ENCODE measurements around the gene ABI3.

Gene ABI3

GRCh38 chr17:49180303-49180702 is 30.2 kb upstream of the ABI3 start:
- TF ChIP-seq POLR2AphosphoS5 (IDR thresholded peaks at IDR 0.05; ENCODE audit: low read depth, low read length): no peak
- no peak for TF ChIP-seq SIN3A (IDR thresholded peaks at IDR 0.05; ENCODE audit: borderline replicate concordance, insufficient read depth, low read length)
- TF ChIP-seq REST (IDR thresholded peaks at IDR 0.05; ENCODE audit: insufficient read depth in 1 of 2, low read depth in 2 of 2, low read length in 2 of 2): peak in 1 of 2 experiments; percentile 10; a peak in 1 of 4 replicates
- TF ChIP-seq FOXP2 (optimal IDR thresholded peaks at IDR 0.05; ENCODE audit: borderline replicate concordance, extremely low read depth, extremely low read length, insufficient read depth): no peak

- no peak for TF ChIP-seq SIN3A (IDR thresholded peaks at IDR 0.05; ENCODE audit: borderline replicate concordance, insufficient read depth, low read length)
- no peak for TF ChIP-seq FOXP2 (optimal IDR thresholded peaks at IDR 0.05; ENCODE audit: borderline replicate concordance, extremely low read depth, extremely low read length, insufficient read depth)
- TF ChIP-seq TAF1 (IDR thresholded peaks at IDR 0.05; ENCODE audit: borderline replicate concordance, insufficient read depth, low read length): no peak
- TF ChIP-seq POLR2AphosphoS5 (IDR thresholded peaks at IDR 0.05; ENCODE audit: low read depth, low read length): no peak
- no peak for TF ChIP-seq REST (IDR thresholded peaks at IDR 0.05; ENCODE audit: insufficient read depth in 1 of 2, low read depth in 2 of 2, low read length in 2 of 2)
Measured at GRCh38 chr17:49180998-49181635, 29.4 kb upstream of the ABI3 start.

- TF ChIP-seq FOXP2 (optimal IDR thresholded peaks at IDR 0.05; ENCODE audit: borderline replicate concordance, extremely low read depth, extremely low read length, insufficient read depth) (no peak), REST (IDR thresholded peaks at IDR 0.05; ENCODE audit: insufficient read depth in 1 of 2, low read depth in 2 of 2, low read length in 2 of 2) (no peak), POLR2AphosphoS5 (IDR thresholded peaks at IDR 0.05; ENCODE audit: low read depth, low read length) (no peak), TAF1 (IDR thresholded peaks at IDR 0.05; ENCODE audit: borderline replicate concordance, insufficient read depth, low read length) (no peak), SIN3A (IDR thresholded peaks at IDR 0.05; ENCODE audit: borderline replicate concordance, insufficient read depth, low read length) (no peak)
Measured at GRCh38 chr17:49183341-49183740, 27.2 kb upstream of the ABI3 start.

- TF ChIP-seq SIN3A (IDR thresholded peaks at IDR 0.05; ENCODE audit: borderline replicate concordance, insufficient read depth, low read length) (no peak), REST (IDR thresholded peaks at IDR 0.05; ENCODE audit: insufficient read depth in 1 of 2, low read depth in 2 of 2, low read length in 2 of 2) (no peak), TAF1 (IDR thresholded peaks at IDR 0.05; ENCODE audit: borderline replicate concordance, insufficient read depth, low read length) (no peak), FOXP2 (optimal IDR thresholded peaks at IDR 0.05; ENCODE audit: borderline replicate concordance, extremely low read depth, extremely low read length, insufficient read depth) (no peak), POLR2AphosphoS5 (IDR thresholded peaks at IDR 0.05; ENCODE audit: low read depth, low read length) (no peak)
Measured at GRCh38 chr17:49183801-49184200, 26.7 kb upstream of the ABI3 start.
